ENCODE measurements around the gene MBTPS2. TPM values are rescaled to one million over a fixed set of nuclear protein-coding genes. Genes with fewer than 3 reads are reported as not detected.

MBTPS2 gene
- polyA plus RNA-seq, 3 donors: 2.0 to 7.4 (median 4.6) TPM

DNA sequence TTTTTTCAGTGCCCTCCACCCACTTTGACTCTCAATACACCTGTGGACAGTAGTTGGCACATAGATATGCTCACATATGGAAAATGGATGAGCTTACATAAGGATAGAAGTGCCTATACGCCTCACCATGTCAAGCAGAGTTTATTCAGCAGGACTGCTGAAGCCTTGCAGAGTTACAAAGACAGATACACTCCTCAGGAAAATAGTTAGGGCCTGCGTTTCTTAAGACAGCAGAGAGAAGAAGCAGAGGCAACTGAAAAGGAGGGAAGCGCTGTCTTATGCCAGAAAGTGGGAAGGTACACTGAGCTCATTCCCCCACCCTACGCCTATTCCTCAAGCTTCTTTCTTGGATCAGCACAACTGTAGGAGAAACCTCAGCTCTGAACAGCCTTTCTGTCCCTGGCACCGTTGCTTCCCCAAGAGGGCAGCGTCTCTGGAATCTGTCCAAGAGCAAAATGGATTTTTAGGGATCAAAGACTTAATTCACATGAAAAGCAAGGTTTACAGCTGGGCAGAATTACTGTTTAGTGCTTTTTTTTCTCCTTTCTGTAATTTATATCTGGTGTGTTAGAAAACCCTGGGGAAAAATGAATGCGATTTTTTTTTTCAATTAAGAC lies 37.3 kb upstream of the MBTPS2 start:
- no peak overlapping the region for H2AFZ ChIP-seq (ENCODE audit: insufficient read depth, low read depth, low read length, poor library complexity, severe bottlenecking)
- no peaks in the 10 kb centered on the region for H3K27me3 ChIP-seq (ENCODE audit: control insufficient read depth in 2 of 2, insufficient read depth in 2 of 2, low read length in 2 of 2)
- peaks cover 0 to 5% (median 1%) of the 10 kb centered on the region in 3 donors for H3K27me3 Mint-ChIP-seq (ENCODE audit: low read depth in 3 of 3)
- no peak overlapping the region for H3K27ac ChIP-seq (ENCODE audit: low read depth in 1 of 2, low read length in 2 of 2)
- peaks cover 0 to 4% (median 0%) of the 10 kb centered on the region in 7 donors for H3K9me3 Mint-ChIP-seq
- H3K4me2 ChIP-seq (replicated peaks; ENCODE audit: extremely low read depth, low read length, poor library complexity, severe bottlenecking): no peak overlapping the region
- H3K4me1 ChIP-seq (ENCODE audit: control insufficient read depth in 1 of 2, insufficient read depth in 2 of 2, low read length in 2 of 2): no peaks in the 10 kb centered on the region
- no peaks in the 10 kb centered on the region for H3K4me1 Mint-ChIP-seq
- TF ChIP-seq, protein P1, sequence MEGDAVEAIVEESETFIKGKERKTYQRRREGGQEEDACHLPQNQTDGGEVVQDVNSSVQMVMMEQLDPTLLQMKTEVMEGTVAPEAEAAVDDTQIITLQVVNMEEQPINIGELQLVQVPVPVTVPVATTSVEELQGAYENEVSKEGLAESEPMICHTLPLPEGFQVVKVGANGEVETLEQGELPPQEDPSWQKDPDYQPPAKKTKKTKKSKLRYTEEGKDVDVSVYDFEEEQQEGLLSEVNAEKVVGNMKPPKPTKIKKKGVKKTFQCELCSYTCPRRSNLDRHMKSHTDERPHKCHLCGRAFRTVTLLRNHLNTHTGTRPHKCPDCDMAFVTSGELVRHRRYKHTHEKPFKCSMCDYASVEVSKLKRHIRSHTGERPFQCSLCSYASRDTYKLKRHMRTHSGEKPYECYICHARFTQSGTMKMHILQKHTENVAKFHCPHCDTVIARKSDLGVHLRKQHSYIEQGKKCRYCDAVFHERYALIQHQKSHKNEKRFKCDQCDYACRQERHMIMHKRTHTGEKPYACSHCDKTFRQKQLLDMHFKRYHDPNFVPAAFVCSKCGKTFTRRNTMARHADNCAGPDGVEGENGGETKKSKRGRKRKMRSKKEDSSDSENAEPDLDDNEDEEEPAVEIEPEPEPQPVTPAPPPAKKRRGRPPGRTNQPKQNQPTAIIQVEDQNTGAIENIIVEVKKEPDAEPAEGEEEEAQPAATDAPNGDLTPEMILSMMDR (IDR thresholded peaks at IDR 0.05): no peak
- no peak overlapping the region for H3K4me3 Mint-ChIP-seq
- no peak overlapping the region for H3K27ac Mint-ChIP-seq
- H4K20me1 ChIP-seq (ENCODE audit: insufficient read depth, low read length): no peaks in the 10 kb centered on the region
- intact Hi-C loops (cut with micrococcal nuclease): no loop called here
- H3K79me2 ChIP-seq (ENCODE audit: insufficient read depth, low read length): no peaks in the 10 kb centered on the region
- no peak overlapping the region for H3K9ac ChIP-seq (ENCODE audit: insufficient read depth, low read length, poor library complexity, severe bottlenecking)
- H3K4me3 ChIP-seq (replicated peaks in 1 of 3; ENCODE audit: low read depth in 2 of 3, low read length in 3 of 3): no peak overlapping the region
- H3K9me3 ChIP-seq (replicated peaks in 1 of 2; ENCODE audit: control insufficient read depth in 1 of 2, insufficient read depth in 1 of 2, low read length in 2 of 2): no peaks in the 10 kb centered on the region
- DNase-seq: no peak
- no CpG with 5 or more reads among the region's 7 CpGs for WGBS (ENCODE audit: insufficient coverage)
- H3K36me3 ChIP-seq (replicated peaks in 1 of 2; ENCODE audit: control insufficient read depth in 1 of 2, insufficient read depth in 2 of 2, low read length in 2 of 2): no peaks in the 10 kb centered on the region
- H3K36me3 Mint-ChIP-seq: no peaks in the 10 kb centered on the region

DNA sequence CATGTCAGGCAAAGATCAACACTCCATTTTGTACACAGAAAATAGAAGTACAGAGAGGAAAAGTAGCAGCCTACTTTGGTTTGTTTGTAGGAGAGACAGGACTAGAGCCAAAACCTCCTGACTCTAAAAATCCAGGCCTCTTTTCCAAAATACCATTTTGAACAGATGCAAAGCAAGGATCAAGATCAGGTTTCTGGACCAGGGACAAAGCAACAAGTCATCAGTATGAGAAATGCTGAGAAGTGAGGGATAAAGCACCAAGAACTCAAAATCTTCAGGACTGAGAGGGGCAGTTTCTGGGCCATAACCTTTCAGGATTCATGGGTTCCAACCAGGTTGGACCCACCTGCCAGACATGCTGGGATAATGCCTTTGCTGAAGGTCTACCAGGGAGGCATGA lies 36.6 kb upstream of the MBTPS2 start:
- Histone ChIP-seq H3K4me3 (replicated peaks in 1 of 3; ENCODE audit: low read depth in 2 of 3, low read length in 3 of 3) (no peak overlapping the region), H3K79me2 (ENCODE audit: insufficient read depth, low read length) (no peaks in the 10 kb centered on the region), H3K9me3 (replicated peaks in 1 of 2; ENCODE audit: control insufficient read depth in 1 of 2, insufficient read depth in 1 of 2, low read length in 2 of 2) (no peaks in the 10 kb centered on the region), H3K27me3 (ENCODE audit: control insufficient read depth in 2 of 2, insufficient read depth in 2 of 2, low read length in 2 of 2) (no peaks in the 10 kb centered on the region), H3K27ac (ENCODE audit: low read depth in 1 of 2, low read length in 2 of 2) (no peak overlapping the region), H3K36me3 (replicated peaks in 1 of 2; ENCODE audit: control insufficient read depth in 1 of 2, insufficient read depth in 2 of 2, low read length in 2 of 2) (no peaks in the 10 kb centered on the region), H3K4me2 (replicated peaks; ENCODE audit: extremely low read depth, low read length, poor library complexity, severe bottlenecking) (no peak overlapping the region), H4K20me1 (ENCODE audit: insufficient read depth, low read length) (no peaks in the 10 kb centered on the region), H2AFZ (ENCODE audit: insufficient read depth, low read depth, low read length, poor library complexity, severe bottlenecking) (no peak overlapping the region), H3K9ac (ENCODE audit: insufficient read depth, low read length, poor library complexity, severe bottlenecking) (no peak overlapping the region), H3K4me1 (ENCODE audit: control insufficient read depth in 1 of 2, insufficient read depth in 2 of 2, low read length in 2 of 2) (no peaks in the 10 kb centered on the region)
- H3K4me3 Mint-ChIP-seq: no peak overlapping the region
- H3K4me1 Mint-ChIP-seq: no peaks in the 10 kb centered on the region
- H3K27me3 Mint-ChIP-seq (ENCODE audit: low read depth in 3 of 3): peaks cover 0 to 5% (median 2%) of the 10 kb centered on the region in 3 donors
- no peaks in the 10 kb centered on the region for H3K36me3 Mint-ChIP-seq
- DNase-seq: no peak
- peaks cover 0 to 4% (median 0%) of the 10 kb centered on the region in 7 donors for H3K9me3 Mint-ChIP-seq
- intact Hi-C loops (cut with micrococcal nuclease): no loop called here
- TF ChIP-seq, protein P1 (IDR thresholded peaks at IDR 0.05): no peak
- H3K27ac Mint-ChIP-seq: no peak overlapping the region
